Mammary epithelial cell (primary cell): Measurements from ENCODE around the gene ZNF697.

Experiments
- EZH2 ChIP-seq: IDR thresholded peaks from 2 replicates; pipeline ENCODE4 v1.6.1; 2012; ENCODE audit warnings: low read length, inconsistent platforms, borderline replicate concordance
- TF ChIP-seq, protein P1 (sequence below), 2 donors: IDR thresholded peaks in 1 of 2; conservative IDR thresholded peaks in 1 of 2; 2 replicates each; pipeline ENCODE4 v1.5.1; 2011 to 2012; ENCODE audit warnings: inconsistent platforms in 2 of 2, low read length in 2 of 2, mild to moderate bottlenecking in 2 of 2, control low read depth in 1 of 2, low read depth in 1 of 2; ENCODE audit not compliant: insufficient read depth in 1 of 2; ENCODE audit errors: extremely low read depth in 1 of 2

DNA sequence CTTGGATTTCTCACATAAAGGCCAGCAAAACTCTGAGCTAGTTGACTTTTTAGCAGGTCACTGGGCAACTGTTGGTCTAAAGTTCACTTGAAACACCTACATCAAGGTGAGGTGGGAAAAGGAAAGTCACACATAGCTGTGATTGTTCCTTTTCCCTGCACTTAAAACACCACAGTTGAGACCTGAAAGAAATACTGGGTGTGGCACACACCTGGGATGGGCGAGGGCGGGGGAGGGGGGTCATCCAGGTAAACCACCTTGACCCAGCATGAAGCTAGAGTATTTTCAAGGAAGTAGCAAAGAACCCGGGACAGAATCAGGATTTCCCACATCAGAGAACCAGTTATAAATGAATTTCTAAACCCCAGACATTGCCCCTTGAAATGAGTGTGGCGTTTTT, 26.4 kb downstream of the ZNF697 start:
- TF ChIP-seq, protein P1, sequence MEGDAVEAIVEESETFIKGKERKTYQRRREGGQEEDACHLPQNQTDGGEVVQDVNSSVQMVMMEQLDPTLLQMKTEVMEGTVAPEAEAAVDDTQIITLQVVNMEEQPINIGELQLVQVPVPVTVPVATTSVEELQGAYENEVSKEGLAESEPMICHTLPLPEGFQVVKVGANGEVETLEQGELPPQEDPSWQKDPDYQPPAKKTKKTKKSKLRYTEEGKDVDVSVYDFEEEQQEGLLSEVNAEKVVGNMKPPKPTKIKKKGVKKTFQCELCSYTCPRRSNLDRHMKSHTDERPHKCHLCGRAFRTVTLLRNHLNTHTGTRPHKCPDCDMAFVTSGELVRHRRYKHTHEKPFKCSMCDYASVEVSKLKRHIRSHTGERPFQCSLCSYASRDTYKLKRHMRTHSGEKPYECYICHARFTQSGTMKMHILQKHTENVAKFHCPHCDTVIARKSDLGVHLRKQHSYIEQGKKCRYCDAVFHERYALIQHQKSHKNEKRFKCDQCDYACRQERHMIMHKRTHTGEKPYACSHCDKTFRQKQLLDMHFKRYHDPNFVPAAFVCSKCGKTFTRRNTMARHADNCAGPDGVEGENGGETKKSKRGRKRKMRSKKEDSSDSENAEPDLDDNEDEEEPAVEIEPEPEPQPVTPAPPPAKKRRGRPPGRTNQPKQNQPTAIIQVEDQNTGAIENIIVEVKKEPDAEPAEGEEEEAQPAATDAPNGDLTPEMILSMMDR (conservative IDR thresholded peaks at IDR 0.05 in 1 of 2, IDR thresholded peaks at IDR 0.05 in 1 of 2; ENCODE audit: extremely low read depth in 1 of 2, insufficient read depth in 1 of 2, low read depth in 1 of 2, low read length in 2 of 2), result no peak
- TF ChIP-seq EZH2, result no peak
